ENCODE results near the gene MSANTD2. TPM values are rescaled to one million over a fixed set of nuclear protein-coding genes. Genes with fewer than 3 reads are reported as not detected.

The MSANTD2 gene
- polyA plus RNA-seq, 1 of the 3 experiments (the other 2 are of a cell fraction) = 6.4 TPM

DNA sequence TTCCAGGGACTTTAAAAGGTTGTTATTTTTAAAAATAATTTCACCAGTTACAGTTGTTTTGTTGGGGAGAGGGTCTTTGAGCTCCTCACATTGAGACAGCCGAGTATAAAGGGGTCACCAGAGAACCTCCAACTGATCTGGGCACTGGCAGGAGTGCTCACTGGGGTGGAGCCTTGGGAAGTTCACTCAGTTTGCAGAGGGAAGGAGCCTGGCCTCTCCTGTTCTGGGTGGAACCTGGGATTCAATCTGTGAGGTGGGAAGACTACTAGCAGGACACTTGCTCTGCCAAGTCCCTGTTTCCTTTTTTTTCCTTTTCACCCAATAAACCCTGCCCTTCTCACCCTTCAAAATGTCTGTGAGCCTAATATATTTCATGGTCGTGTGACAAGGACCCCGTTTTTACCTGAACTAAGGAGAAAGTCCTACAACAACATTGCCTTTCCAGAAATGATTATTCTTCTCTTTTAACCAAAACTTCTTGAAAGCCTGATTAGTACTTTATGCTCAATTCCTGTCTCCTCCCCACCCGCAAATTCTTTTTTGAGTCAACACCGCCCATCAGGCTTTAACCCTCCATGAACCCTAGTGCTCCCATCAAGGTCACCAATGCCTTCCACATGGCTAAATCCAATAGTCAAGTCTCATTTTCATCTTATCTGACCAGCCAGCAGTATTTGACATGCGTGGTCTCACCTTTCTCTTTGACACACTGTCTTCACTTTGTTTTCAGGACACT lies 22.0 kb upstream of the MSANTD2 start:
- CTCF ChIA-PET = interaction anchor here (1.1 to 2.3 kb wide), 3 partner anchors 15 to 153 kb away, joined by 4 to 6 read pairs (median 5); no protein-coding TSS in a partner anchor
- Histone ChIP-seq H3K27ac (ENCODE audit: low read depth in 2 of 2, low read length in 1 of 2) (no peak overlapping the region), H3K79me2 (ENCODE audit: insufficient read depth) (no peaks in the 10 kb centered on the region), H4K20me1 (ENCODE audit: insufficient read depth) (no peaks in the 10 kb centered on the region), H3K27me3 (ENCODE audit: insufficient read depth) (no peaks in the 10 kb centered on the region; the same call in 1 of the 2 replicates), H3K9ac (no peak overlapping the region), H3K4me2 (no peak overlapping the region), H3K9me2 (no peaks in the 10 kb centered on the region), H3K36me3 (replicated peaks in 1 of 2; ENCODE audit: control insufficient read depth in 1 of 2, insufficient read depth in 2 of 2, low read length in 1 of 2) (no peaks in the 10 kb centered on the region), H3K4me3 (ENCODE audit: low read depth in 2 of 2, low read length in 1 of 2) (no peak overlapping the region), H3K4me1 (ENCODE audit: control insufficient read depth in 1 of 2, insufficient read depth in 2 of 2, low read depth in 1 of 2, low read length in 1 of 2) (no peaks in the 10 kb centered on the region), H3K9me3 (no peaks in the 10 kb centered on the region), H2AFZ (ENCODE audit: low read depth) (no peak overlapping the region), H3F3A (replicated peaks; ENCODE audit: insufficient read depth) (no peaks in the 10 kb centered on the region)
- TF ChIP-seq, protein P1, sequence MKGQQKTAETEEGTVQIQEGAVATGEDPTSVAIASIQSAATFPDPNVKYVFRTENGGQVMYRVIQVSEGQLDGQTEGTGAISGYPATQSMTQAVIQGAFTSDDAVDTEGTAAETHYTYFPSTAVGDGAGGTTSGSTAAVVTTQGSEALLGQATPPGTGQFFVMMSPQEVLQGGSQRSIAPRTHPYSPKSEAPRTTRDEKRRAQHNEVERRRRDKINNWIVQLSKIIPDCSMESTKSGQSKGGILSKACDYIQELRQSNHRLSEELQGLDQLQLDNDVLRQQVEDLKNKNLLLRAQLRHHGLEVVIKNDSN (IDR thresholded peaks at IDR 0.05; ENCODE audit: borderline replicate concordance, low read depth) = no peak
- POLR2A ChIA-PET = no interaction called here
- DNase-seq = no peak
- WGBS (ENCODE audit: low lambda C conversion rate) = 30% methylated on average over 6 of the region's 6 CpGs

DNA sequence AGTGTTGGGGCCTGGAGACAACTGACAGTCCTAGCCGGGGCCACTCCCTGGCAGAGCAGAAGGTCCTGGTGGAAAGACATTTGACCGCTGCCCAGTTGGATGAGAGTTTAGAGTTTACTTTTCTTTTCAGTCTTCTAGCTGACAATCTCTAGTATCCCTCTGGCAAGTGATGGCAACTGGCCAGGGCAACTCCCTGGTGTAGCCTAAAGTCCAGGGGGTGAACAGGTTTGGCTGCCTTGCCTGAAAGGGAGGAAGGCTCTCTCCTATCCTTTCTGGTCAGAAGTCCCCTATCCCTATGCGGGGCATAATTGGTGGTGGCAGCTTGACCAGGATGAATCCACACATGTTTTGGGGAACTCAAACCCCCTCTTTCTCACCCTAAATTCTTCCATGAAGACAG lies 16.8 kb upstream of the MSANTD2 start:
- Histone ChIP-seq H4K20me1 (ENCODE audit: insufficient read depth) (no peaks in the 10 kb centered on the region), H3K9me2 (no peaks in the 10 kb centered on the region)

DNA sequence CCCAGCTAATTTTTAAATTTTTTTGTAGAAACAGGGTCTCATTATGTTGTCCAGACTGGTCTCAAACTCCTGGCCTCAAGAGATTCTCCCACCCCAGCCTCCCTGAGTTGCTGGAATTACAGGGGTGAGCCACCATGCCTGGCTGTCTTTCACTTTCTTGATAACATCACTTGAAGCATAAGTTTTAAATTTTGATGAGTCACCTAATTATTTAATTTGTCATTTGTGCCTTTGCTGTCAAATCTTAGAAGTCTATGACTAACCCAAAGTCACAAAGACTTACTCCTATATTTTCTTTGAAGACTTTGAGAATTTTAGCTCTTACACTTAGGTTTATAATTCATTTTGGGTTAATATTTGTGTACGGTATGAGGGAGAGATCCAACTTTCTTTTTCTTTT lies 14.5 kb upstream of the MSANTD2 start:
- WGBS (ENCODE audit: low lambda C conversion rate) = 75% methylated on average over 1 of the region's 1 CpG
- H3K27ac ChIP-seq (ENCODE audit: low read depth in 2 of 2, low read length in 1 of 2) = no peak overlapping the region
- H3F3A ChIP-seq (replicated peaks; ENCODE audit: insufficient read depth) = peaks cover 15% of the 10 kb centered on the region
- H3K36me3 ChIP-seq (replicated peaks in 1 of 2; ENCODE audit: control insufficient read depth in 1 of 2, insufficient read depth in 2 of 2, low read length in 1 of 2) = no peaks in the 10 kb centered on the region
- H3K27me3 ChIP-seq (ENCODE audit: insufficient read depth) = no peaks in the 10 kb centered on the region; the same call in 1 of the 2 replicates
- no peaks in the 10 kb centered on the region for H4K20me1 ChIP-seq (ENCODE audit: insufficient read depth)
- POLR2A ChIA-PET = interaction anchor here (0.6 kb wide), 1 partner anchor 16 kb away, joined by 3 read pairs; no protein-coding TSS in a partner anchor
- H3K9ac ChIP-seq = no peak overlapping the region
- no peak overlapping the region for H2AFZ ChIP-seq (ENCODE audit: low read depth)
- H3K9me3 ChIP-seq = no peaks in the 10 kb centered on the region
- no peak overlapping the region for H3K4me2 ChIP-seq
- no peak for DNase-seq
- CTCF ChIA-PET = interaction anchor here (0.7 to 2.8 kb wide), 8 partner anchors 9 to 57 kb away, joined by 3 to 11 read pairs (median 7); partner anchors contain the start of genes ESAM and ROBO3
- TF ChIP-seq MXI1 (IDR thresholded peaks at IDR 0.05; ENCODE audit: low read depth, low read length) (no peak), NFIC (IDR thresholded peaks at IDR 0.05; ENCODE audit: borderline replicate concordance) (no peak), SMC3 (IDR thresholded peaks at IDR 0.05; ENCODE audit: low read depth, low read length) (no peak), RFX5 (IDR thresholded peaks at IDR 0.05; ENCODE audit: low read length) (no peak), TEAD4 (IDR thresholded peaks at IDR 0.05; ENCODE audit: borderline replicate concordance, insufficient read depth) (no peak), FOSL2 (IDR thresholded peaks at IDR 0.05; ENCODE audit: borderline replicate concordance, low read depth) (no peak)
- H3K9me2 ChIP-seq = no peaks in the 10 kb centered on the region
- H3K4me3 ChIP-seq (ENCODE audit: low read depth in 2 of 2, low read length in 1 of 2) = no peak overlapping the region
- H3K79me2 ChIP-seq (ENCODE audit: insufficient read depth) = no peaks in the 10 kb centered on the region
- no peaks in the 10 kb centered on the region for H3K4me1 ChIP-seq (ENCODE audit: control insufficient read depth in 1 of 2, insufficient read depth in 2 of 2, low read depth in 1 of 2, low read length in 1 of 2)

More for the DNA sequence above, 16.8 kb upstream of the MSANTD2 start:
- no peak overlapping the region for H3K27ac ChIP-seq (ENCODE audit: low read depth in 2 of 2, low read length in 1 of 2)
- H3K4me3 ChIP-seq (ENCODE audit: low read depth in 2 of 2, low read length in 1 of 2) = no peak overlapping the region
- WGBS (ENCODE audit: low lambda C conversion rate) = 87% methylated on average over 3 of the region's 3 CpGs
- no peaks in the 10 kb centered on the region for H3K9me3 ChIP-seq
- H3F3A ChIP-seq (replicated peaks; ENCODE audit: insufficient read depth) = peaks cover 15% of the 10 kb centered on the region
- no peak overlapping the region for H3K9ac ChIP-seq
- H3K4me2 ChIP-seq = no peak overlapping the region
- H3K27me3 ChIP-seq (ENCODE audit: insufficient read depth) = no peaks in the 10 kb centered on the region; the same call in 1 of the 2 replicates
- CTCF ChIA-PET = interaction anchor here (1.5 kb wide), 1 partner anchor 49 kb away, joined by 3 read pairs; no protein-coding TSS in a partner anchor
- no peaks in the 10 kb centered on the region for H3K36me3 ChIP-seq (replicated peaks in 1 of 2; ENCODE audit: control insufficient read depth in 1 of 2, insufficient read depth in 2 of 2, low read length in 1 of 2)
- H3K4me1 ChIP-seq (ENCODE audit: control insufficient read depth in 1 of 2, insufficient read depth in 2 of 2, low read depth in 1 of 2, low read length in 1 of 2) = no peaks in the 10 kb centered on the region
- DNase-seq = no peak
- TF ChIP-seq RFX5 (IDR thresholded peaks at IDR 0.05; ENCODE audit: low read length) (no peak), TAF1 (IDR thresholded peaks at IDR 0.05; ENCODE audit: borderline replicate concordance, low read depth, low read length) (no peak), FOXJ3 (CRISPR knock-in tag; IDR thresholded peaks at IDR 0.05) (no peak), NFIC (IDR thresholded peaks at IDR 0.05; ENCODE audit: borderline replicate concordance) (no peak), MEF2A (IDR thresholded peaks at IDR 0.05; ENCODE audit: borderline replicate concordance, low read depth) (no peak), POLR2AphosphoS5 (IDR thresholded peaks at IDR 0.05; ENCODE audit: low read depth, low read length) (no peak), TEAD4 (IDR thresholded peaks at IDR 0.05; ENCODE audit: borderline replicate concordance, insufficient read depth) (no peak), GABPA (IDR thresholded peaks at IDR 0.05; ENCODE audit: low read depth) (no peak), SMC3 (IDR thresholded peaks at IDR 0.05; ENCODE audit: low read depth, low read length) (no peak), FOSL2 (IDR thresholded peaks at IDR 0.05; ENCODE audit: borderline replicate concordance, low read depth) (no peak)
- TF ChIP-seq, protein P2, sequence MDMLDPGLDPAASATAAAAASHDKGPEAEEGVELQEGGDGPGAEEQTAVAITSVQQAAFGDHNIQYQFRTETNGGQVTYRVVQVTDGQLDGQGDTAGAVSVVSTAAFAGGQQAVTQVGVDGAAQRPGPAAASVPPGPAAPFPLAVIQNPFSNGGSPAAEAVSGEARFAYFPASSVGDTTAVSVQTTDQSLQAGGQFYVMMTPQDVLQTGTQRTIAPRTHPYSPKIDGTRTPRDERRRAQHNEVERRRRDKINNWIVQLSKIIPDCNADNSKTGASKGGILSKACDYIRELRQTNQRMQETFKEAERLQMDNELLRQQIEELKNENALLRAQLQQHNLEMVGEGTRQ (IDR thresholded peaks at IDR 0.05; ENCODE audit: borderline replicate concordance, low read depth, low read length) = no peak
- no peaks in the 10 kb centered on the region for H3K79me2 ChIP-seq (ENCODE audit: insufficient read depth)
- no peak overlapping the region for H2AFZ ChIP-seq (ENCODE audit: low read depth)
- POLR2A ChIA-PET = no interaction called here

All from SK-N-SH (cell line).